HG03521 (cell line): ENCODE results near the gene CCDC167.

ENCODE experiments used
- ATAC-seq: cut with Tn5 transposase; IDR thresholded peaks from one replicate; pipeline ENCODE4 v1.9.1; 2021; ENCODE audit warnings: mild to moderate bottlenecking, moderate library complexity; ENCODE audit not compliant: unreplicated experiment

CCDC167 gene

DNA sequence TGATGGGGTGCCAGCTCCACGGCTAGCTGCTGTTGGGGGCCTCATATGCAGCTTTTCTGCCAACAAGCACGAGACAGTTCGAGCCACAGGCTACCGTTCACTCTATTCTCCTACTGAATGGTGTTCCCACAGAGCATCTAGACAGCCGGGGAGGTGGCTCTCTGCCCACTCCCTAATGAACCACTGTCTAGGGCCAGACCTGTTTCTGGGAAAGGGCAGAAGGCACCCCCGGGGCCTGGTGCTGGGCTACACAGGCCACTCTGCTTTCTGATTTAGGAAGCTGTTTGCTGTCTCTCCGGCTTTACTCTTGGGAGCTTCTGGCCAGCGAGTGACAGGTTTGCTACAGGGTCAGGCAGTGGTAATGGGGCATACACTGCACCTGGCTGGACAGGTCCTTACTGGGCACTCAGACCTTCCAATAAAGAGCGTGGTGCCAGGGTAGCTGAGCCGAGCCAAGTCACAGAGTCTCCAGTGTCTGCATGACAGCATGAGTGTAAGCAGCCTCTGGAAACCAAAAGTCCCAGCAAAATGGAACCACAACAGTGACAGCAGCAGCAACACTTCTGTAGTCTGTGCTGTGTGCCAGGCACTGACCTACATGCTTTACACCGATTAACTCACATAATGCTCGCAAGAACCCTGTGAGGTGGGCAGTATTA, 8.4 kb downstream of the CCDC167 start:
- no peak for ATAC-seq

DNA sequence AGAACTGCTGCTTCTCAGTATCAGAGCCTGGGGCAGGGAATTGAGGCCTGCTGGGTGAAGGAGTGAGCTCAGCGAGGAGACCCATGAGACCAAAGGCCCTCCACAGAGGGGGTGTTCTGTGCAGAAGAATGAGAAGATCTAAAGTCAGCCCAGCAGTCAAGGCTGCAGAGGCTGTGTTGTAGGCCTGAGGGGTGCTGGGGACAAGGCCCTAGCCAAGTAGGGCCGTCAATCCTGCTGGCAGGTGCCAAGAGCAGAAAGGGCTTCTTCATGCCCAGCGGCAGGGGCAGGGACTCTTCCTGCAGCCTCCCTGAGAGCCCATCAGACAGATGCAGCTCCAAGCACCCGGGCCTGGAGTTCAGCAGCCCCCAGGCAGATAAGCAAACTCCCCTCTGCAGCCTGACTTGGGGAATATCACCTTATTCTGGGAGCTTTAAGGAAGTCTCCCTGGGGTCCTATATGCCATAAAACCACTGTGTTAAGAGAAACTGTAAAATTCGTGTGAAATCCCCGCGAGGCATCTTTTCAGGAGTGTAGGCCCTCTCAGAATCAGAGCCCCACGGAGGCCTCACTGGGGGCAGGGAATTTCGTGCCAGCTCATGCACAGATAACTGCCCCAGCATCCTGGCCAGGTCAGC, 9.0 kb downstream of the CCDC167 start:
- ATAC-seq: no peak

DNA sequence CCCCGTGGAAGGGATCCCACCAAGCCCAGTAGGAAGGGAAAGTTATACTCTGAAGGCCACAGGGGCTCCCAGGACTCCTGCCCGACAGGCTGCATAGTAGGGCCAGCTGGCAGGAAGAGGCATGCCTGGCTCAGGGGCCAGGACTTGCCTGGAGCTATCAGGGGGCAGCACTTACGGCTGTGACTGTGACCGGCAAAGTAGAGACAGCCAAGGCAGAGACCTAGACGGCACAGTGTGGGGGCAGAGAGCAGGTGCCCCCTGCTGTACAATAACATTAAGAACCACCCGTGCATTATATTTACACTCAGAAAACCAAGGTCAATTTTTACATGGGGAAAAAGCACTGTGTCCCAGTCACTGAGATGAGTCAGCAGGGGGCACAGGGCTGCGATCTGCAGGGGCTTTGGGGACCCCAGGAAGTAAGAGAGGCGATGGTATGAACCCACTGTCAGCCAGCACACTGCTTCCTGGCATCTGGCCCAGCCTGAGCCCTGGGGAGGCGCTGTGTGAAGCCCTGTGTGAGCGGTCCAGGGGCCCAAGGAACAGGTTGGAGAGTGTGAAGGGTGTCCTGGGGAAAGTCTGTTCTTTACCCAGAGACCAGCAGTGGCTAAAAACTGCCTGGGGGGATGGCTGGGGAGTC, 9.9 kb downstream of the CCDC167 start:
- no peak for ATAC-seq

DNA sequence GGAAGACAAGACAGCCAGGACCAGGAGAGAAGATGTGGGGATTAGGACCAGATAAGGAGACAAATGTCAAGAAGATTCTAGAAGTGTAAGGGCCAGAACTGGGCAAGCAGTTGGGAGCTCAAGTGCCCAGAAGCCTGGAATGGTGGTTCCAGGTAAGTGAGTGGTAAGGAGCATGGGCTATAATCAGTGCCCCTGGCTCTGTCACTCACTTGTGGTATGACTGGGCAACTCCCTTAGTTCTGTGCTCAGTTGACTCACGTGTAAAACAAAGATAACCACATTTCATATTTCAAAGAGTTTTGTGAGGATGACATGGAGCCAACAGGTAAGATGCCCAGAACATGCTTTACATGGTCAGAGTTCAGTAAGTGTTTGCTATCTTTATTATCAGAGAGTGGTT, 11.2 kb downstream of the CCDC167 start:
- no peak for ATAC-seq

DNA sequence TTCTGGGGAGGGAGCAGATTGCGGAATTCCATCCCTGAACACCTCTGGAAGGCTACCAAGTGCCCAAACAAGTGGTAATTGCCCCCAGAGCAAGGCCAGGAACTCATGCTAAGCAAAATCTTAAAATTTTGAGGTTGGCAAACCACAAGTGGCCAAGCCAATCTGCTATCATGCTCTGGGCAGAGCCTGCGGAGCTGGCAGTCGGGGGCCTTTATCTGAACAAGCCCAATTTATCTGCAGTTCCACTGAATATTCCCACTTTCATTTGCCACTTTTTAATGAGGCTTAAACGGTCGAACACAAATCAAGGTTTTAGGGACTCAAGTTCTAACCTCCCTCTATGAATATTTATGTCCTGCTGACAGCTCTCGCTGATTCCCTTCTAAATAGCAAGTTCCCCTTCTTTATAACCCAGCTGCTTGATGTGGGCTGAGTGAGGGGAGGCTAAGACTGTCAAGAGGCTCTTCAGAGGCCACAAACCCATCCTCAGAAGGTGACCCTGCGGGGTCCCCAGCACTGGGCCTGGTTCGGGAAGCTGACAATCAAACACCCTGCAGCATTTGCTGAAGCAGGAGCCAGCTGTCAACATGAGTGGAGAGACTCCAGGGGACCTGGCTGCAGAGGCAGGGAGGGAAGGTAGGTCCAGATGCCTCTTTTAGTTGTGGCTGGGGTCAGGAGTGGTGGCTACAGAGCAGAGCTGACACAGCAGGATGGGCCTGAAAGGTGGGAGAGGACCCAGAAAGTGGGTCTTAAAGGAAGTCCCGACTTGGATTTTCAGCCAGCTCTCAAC, 11.9 kb downstream of the CCDC167 start:
- no peak for ATAC-seq

DNA sequence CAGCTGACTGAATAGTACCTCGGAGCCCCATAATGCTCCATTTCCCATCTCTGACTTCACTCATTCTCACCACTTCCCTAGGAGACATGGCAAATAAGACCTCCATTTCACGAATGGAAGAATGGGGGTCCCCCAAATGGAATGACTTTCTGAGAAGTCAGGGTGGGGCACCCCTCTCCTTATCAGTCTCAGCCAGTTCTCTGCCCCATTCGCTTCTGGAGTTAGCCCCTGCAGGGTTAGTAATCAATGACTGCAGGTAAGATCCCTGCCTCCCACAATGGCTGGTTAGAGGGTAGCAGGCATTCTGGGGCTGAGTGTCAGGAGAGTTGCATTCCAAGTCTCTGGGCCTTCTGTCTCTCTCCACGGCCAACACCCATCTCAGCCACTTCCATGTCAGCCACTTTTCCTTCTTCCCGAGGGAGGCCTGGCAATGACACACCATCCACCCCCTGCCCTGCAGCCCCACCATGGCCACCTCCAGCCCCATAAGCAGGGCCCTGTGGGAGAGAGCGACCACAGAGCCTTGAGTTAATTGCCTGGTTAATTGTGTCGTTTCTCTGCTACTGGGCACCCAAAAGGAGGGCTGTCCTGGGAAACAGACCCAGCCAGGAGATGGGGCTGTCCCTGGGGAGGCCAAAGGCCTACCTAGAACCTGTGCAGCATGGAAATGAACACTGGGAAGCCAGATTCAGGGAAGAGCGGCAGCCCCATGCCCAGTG, 13.4 kb downstream of the CCDC167 start:
- ATAC-seq: no peak

DNA sequence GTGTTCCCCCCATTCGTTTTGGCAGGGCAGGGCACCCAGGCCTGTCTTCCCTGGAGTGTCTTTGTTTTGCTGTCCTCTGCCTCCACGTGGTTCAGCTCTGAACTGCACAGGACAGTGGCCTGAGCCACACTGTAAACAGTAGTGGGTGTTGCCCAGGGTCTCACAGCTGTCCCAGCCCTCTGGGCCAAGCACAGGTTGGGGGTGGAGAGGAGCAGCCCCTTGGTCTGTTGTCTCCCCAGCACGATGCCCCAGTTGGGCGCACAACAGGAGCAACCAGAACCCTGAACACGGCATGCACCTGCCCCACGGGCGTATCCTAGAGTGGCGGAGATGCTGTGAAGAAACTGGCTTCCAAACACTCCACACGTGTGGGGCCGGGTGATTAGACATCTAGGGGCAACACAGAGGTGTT, 14.4 kb downstream of the CCDC167 start:
- no peak for ATAC-seq

DNA sequence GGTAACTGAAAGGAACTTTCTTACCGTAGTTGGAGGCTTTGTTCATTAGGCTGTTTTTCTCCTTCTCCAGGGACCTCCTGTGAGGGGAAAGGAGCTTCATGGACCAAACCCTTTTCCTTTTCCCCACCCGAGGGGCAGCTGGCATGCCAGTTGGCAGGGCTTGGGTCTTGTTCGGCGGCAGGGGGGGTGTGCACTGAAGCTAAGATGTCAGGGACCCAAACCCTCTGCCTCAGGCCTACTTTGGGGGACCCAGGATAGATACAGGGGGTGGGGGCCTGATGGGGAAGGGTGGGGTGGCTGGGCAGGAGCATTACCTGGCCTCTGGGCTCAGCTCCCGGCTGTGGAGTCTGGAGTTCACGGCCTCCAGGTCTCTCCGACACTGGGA, 14.9 kb downstream of the CCDC167 start:
- no peak for ATAC-seq

DNA sequence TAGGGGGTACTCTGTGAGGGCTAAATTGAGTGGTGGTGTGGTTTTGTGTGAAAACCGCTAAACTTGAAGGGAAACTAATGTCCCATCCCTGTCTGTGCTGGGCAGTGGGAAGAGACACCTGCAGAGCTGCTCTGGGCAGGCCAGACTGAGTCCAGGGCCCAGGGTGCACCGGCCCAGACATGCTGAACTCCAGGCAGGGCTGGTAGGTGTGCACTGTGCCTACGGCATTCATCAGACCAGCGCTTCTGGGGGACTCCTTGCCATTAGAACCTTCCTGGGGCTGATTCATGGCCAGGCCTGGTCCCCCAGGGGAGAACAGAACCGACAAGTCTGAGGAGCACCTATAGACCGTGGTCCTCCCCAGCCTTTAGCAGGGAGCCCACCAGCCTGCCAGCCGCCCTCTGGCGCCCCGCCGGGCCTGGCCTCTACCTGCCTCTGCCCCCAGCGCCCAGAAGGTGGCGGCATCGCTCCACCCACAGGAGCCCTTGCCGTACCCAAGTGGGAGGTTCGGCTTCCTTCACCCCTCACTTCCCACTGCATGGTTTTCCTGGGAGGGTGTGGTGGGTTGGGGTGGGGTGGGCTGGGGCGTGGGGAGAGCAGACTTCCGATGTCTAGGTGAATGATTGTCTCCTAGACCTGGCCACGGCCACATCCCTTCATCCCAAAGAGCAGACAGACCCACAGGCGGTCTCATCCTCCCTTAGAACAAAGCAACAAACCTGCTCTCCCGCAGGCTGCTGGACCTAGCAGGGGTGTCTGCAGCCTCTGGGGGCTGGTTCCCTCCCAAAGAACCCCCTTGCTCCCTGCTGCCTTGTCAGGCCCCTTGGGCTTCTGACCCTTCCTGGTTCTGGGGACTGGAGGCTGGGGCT, 15.5 kb downstream of the CCDC167 start:
- no peak for ATAC-seq

DNA sequence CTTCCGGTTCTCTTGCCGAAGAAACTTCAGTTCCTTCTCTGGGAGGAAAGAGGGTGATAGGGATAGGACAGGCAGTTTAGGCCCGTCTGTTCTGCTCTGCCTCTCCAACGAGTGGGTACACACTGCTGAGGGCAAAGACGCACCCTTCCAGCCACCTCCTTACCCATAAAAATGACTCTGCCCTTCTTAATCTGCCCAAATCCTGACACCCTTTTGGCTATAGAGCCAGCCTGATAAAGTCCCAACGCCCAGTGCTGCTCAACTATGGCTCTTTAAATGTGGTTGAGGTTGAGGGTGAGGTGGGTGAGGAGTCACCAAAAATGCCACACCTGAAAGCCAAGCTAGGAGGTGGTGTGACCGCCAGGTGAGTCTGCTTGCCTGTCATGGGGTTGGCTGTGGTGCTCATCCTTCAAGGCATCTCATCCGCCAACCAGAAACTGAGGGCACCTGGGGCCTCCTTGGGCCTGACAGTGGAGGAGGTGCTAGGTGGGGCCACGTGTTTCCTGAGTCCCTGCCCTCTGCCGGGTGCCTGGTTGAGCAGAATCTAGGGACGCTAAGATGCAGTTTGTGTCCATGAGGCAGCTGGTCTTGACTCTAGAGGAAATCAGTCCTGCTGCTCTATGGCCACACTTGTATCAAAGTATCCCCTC, 16.3 kb downstream of the CCDC167 start:
- ATAC-seq: no peak

DNA sequence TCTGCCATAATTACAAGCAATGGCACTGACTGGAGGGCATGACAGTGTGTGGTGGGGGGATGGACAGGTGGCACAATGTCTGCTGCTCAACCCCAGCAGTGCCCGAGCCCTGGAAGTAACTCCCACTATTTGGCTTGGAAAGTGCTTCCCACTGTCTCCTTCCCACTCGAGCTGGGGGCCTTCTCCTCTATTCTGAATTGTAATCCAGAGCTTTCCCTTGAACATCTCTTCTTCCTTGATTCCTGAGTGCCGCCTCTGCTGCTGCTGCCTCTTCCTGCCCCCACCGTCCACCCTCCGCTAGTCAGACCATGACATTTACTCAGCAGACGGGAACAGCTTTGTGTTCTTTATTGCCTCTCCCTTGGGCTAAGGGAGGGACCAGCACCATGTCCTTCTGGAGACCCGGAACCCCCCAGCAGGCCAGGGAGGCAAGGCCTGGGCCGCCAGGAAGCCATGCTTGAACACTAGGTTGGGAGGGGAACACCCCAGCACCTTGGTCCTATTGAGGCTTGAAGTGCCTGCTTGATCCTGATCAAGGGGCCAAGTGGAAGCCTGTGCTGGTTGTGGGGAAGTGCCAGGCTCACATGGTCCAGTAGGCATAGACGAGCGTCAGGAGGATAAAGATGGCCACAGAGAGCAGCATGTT, 17.0 kb downstream of the CCDC167 start:
- ATAC-seq: no peak

DNA sequence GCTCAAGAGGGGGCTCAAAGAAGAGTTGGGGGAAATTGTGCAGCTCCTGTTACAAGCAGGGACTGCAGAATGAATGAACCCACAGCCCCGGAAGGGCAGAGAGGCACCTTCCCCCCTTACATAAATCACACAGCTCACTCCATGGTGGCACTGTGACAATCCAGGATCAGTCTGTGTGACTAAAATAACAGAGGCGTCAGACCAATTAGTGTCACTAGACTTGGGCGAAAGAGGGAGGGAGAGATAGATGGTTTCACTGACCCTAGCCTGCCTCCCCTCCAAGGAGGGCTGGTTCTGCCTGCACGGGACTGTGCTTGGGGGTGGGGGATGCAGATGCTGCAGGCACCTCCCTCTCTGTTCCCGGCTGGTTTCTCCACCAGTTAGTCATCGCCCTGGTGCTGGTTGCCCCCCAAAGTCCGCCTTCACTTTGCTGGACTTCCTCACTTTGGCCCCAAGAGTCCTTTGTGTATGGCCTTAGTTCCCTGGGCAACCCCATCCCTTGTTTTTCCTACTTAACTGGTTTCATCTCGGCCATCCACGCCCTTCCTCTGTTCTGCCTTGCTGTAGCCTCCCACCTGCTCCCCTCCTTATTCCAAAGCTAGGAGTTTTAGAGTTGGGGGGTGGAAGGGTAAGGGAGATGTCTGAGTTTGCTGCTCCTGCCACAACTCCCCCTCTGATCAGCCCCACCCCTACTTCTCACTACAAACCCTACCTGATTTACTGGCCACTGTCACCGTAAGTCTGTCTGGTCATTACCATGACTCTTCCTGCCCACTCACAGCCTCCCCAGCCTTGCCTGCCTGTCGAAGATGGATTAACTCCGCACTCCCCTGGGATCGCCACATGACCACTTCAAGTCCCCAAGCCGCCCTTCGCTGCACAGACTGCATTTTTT, 17.7 kb downstream of the CCDC167 start:
- ATAC-seq: no peak

DNA sequence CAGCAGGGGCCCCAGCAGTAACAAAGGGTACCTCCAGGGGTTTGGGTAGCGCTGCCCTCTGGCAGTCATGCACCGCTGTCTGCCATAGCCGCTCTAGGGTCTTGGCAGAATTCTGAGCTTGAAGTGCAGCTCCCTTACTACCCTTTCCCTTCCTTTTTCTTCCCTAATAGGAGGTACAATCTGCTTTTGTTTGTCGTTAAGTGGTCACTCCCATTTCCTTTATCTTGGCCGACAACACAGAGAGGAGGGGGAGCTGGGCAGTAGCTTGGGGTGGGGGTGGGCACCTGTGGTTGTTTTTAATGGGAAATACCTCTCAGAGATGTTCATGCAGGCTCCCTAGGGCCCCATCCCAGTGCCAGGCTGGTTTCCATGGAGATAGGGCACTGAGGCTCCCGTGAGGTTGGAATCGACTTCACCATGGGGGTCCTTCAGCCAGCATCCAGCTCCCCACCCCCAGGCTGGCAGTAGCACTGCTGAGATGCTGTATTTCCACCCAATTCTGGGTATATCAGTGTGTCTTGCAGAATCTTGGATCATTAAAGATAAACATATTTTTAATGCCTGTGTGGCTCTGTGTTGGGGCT, 18.6 kb downstream of the CCDC167 start:
- no peak for ATAC-seq

DNA sequence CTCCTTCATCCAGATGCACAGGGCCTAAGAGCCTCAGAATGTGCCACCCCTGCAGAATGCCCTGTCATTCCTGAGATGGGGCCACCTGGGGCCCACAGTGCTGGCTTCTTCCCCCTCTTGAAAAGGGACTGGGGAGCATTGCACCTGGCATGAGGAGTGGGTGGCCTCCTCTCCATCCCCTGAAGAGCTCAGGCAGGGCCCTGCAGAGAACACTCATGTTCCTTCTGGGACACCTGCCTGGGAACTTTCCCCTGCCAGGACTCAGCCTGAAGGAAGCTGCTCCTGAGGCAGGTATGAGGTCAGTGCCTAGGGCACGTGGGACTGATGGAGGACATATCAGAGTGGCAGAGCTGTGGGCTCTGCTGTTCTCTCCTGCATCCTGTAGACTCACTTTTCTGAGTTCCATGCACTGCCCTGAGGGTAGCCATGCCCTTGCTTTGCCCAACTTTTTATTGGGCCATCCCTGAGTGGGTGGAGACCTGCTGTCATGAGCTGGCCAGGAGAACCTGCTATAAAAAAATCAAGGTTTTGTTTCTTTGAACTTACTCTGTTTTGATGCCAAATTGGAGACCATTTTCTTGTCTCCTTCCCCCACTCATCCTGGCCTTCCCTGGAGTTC, 19.5 kb downstream of the CCDC167 start:
- ATAC-seq: no peak

DNA sequence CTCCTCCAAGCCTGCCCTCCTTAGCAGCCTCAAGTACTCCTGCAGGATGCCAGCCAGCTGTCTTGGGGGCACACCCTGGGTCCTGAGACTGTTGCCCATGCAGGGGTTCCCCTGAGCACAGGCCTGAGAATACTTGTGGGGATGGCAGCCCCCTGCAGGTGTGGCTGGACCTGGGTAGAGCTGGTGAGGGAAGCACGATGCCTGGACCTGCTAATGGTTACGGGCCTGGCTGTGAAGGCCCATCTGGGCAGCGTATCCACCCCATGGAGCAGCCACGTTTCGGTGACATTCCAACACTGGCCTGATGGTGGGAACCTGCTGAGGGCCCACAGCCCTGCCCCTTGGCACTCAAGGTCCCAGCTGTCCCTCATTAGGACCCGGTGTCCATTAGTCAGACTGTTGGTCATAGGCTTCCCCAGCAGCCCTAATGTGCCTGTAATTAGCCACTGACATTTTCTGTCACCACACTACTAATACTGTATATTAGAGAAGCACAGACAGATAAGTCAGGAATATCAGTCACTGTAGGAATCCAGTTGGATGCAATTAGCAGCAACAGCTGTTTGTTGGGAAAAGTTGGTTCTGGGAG, 20.3 kb downstream of the CCDC167 start:
- ATAC-seq: no peak

DNA sequence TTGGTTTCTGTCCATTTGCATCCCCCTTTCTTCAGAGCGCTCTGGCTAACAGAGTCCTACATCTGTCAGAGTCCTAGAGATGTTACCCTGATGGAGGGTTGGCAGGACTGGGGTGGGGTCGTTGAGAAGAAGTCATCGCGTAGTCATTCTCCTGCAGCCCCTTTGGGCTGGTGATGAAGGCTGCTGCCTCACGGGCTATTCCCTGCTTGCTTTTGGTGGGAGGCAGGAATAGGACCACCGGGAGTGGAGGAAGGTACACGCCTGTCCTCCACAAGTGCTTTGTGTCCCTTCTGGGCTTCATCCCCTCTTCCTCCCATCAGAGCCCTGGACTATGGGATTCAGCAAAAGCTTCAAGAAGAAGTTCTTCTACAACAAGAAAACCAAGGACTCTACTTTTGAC, 20.9 kb downstream of the CCDC167 start:
- ATAC-seq: no peak
